Measurements from ENCODE around the gene CELA2A.

- no peak for TF ChIP-seq POLR2A (IDR thresholded peaks at IDR 0.05)
- TF ChIP-seq CTCF (IDR thresholded peaks at IDR 0.05), result no peak
These were observed 31.6 kb upstream of the CELA2A start for GRCh38 chr1:15424981-15425380.

Measured in Peyer's patch (tissue), 4 donors.